HUDEP-2 (cell line): ENCODE data around the gene PPP2R1A.
A peak's percentile ranks its signal among the peaks of the same experiment; 100 is the strongest.
"Not testable (repeated sequence)": the region's sequence is repeated elsewhere in the genome, so short reads cannot be mapped to it uniquely, and the experiment has no call there.

ENCODE experiments used
- DNase-seq, 76 experiments: peaks; one replicate each; lab custom pipeline; 2025; ENCODE audit not compliant: unreplicated experiment in 76 of 76; lab: John Stamatoyannopoulos, UW

The PPP2R1A gene

GRCh38 chr19:52237771-52238400, 48.0 kb downstream of the PPP2R1A start:
- peak in 50 of 76 experiments; percentile 4 to 67 (median 26) for DNase-seq

- DNase-seq = no peak
Observed at GRCh38 chr19:52244021-52244420, 54.2 kb downstream of the PPP2R1A start.

GRCh38 chr19:52248241-52248640, 58.4 kb downstream of the PPP2R1A start:
- peak in 31 of 76 experiments; percentile 1 to 51 (median 17) for DNase-seq

- DNase-seq = no peak
Observed at GRCh38 chr19:52258426-52258825, 68.6 kb downstream of the PPP2R1A start.

GRCh38 chr19:52265556-52265955, 75.7 kb downstream of the PPP2R1A start:
- DNase-seq = not testable (repeated sequence)

GRCh38 chr19:52269338-52270261, 79.7 kb downstream of the PPP2R1A start, which contains the start of gene ZNF766:
Gene ZNF766, plus strand, starts transcription at chr19:52269587. Its CDS starts 27 bp downstream, at chr19:52269614.
- peak; percentile 52 to 98 (median 96) for DNase-seq

GRCh38 chr19:52270266-52270885, 80.5 kb downstream of the PPP2R1A start:
- peak in 9 of 76 experiments; percentile 3 to 28 (median 14) for DNase-seq

GRCh38 chr19:52273301-52273700, 83.4 kb downstream of the PPP2R1A start:
- DNase-seq = no peak

- no peak for DNase-seq
Observed at GRCh38 chr19:52274191-52274590, 84.3 kb downstream of the PPP2R1A start.

GRCh38 chr19:52275988-52276387, 86.1 kb downstream of the PPP2R1A start:
- DNase-seq = no peak

GRCh38 chr19:52277471-52277870, 87.6 kb downstream of the PPP2R1A start:
- DNase-seq = no peak
